GM21717 (cell line): ENCODE data around the gene LARGE1.

Source experiments
- ATAC-seq: cut with Tn5 transposase; IDR thresholded peaks from one replicate; pipeline ENCODE4 v1.9.1; 2021; ENCODE audit warnings: mild to moderate bottlenecking, moderate library complexity; ENCODE audit not compliant: unreplicated experiment

The LARGE1 gene

GRCh38 chr22:33606504-33606903, 313.8 kb downstream of the LARGE1 start:
- no peak for ATAC-seq

DNA sequence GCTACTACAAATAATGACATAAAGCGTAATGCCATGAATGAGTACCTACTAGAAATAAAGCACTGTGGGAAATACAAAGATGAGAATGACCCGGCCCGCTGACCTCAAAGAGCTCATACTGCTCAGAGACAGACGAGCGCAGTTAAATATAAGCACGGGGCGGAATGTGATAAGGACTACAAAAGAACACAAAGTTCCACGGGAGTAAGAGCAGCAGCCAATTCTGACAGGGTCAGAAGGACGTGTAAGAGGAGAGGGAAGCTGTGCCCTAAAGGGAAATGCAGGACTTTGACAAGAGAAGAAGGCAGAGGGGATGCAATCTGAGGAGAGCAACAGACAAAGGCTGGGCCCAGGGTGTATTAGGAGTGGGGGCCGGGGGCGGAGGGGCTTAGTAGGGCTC, 314.6 kb downstream of the LARGE1 start:
- ATAC-seq: no peak

GRCh38 chr22:33605221-33605620, 315.1 kb downstream of the LARGE1 start:
- no peak for ATAC-seq

DNA sequence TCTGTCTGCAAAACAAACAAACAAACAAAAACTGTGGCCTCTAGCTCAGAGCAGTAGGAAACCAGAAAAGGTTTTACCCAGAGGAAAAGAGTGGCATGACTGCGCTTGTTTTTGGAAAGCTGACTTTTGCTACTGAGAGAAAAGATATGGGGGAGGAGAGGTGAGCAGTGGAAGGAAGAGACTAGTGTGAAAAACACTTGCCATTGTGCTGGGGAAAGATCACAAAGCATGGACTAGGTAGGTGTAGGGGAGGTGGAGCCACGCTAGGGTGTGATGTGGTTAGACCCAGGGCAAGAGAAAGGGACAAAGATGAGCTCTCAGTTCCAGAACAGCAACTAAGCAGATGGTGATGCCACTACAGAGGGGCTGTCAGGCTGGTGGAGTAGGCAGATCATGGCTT, 319.2 kb downstream of the LARGE1 start:
- ATAC-seq: no peak

DNA sequence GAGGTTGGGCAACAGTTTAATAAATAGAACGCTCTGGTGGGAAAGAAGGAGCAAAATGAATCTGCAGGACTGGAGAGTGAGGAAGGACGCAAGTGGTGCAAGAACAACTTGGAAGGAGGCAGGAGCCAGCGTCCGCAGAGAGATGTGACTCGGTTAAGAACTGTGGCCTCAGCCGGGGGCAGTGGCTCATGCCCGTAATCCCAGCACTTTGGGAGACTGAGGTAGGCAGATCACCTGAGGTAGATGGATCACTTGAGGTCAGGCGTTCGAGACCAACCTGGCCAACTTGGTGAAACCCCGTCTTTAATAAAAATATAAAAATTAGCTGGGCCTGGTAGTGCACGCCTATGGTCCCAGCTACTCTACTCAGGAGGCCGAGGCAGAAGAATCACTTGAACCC, 319.7 kb downstream of the LARGE1 start:
- no peak for ATAC-seq

DNA sequence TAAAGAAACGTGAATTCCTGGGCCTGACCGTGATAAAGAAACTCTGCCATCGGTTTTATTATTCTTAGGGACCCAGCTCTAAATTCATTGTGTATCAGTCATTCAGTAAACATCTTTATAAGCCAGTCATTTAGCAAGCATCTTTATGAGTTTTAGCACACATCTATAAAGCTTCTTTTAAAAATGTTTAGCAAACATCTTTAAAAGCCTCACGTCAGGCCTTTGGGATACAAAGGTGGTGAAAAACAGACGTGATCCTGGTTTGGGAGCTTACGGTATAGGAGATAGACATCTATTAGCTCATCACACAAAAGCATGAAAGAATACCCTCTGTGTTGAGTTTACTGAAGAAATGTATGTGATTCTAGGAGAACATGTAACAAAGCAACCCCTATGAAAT, 320.2 kb downstream of the LARGE1 start:
- ATAC-seq: no peak

- ATAC-seq: no peak
These were observed 320.7 kb downstream of the LARGE1 start for GRCh38 chr22:33599596-33599995.

GRCh38 chr22:33598821-33599220, 321.5 kb downstream of the LARGE1 start:
- no peak for ATAC-seq

DNA sequence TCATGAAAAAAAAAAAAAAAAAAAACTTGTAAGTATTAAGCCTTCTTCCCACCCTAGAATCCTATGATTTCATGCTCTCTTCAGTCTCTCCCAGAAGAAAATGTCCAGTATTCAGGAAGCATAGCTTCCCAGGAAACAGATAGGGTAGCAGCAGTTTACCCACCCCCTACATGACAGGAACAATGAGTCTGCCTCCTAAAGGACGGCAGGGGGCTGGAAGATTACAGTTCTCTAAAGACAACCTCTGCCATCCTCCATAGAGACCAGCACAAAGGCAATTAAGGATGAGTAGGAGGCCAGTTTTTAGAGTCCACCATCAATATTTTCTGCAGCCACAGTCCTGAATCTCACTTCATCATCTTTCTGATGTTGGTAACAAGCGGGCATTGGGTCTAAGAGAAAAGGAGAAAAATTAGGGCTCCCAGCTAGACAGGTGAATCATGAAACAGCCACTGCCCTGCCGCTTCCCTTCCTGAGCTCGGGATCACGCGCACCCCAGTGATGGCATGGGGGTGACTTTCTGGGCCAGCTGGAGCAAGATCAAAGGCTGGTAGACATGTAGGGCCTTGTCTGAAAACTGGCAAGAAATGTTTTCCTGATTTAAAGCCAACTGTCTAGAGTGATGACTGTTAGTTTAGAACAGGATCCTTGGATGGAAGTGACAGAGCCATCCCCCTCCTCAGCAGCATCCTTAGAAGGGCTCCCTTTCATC, 322.8 kb downstream of the LARGE1 start:
- no peak for ATAC-seq

GRCh38 chr22:33593818-33594217, 326.5 kb downstream of the LARGE1 start:
- no peak for ATAC-seq

- ATAC-seq: no peak
These were observed 328.3 kb downstream of the LARGE1 start for GRCh38 chr22:33591946-33592345.

DNA sequence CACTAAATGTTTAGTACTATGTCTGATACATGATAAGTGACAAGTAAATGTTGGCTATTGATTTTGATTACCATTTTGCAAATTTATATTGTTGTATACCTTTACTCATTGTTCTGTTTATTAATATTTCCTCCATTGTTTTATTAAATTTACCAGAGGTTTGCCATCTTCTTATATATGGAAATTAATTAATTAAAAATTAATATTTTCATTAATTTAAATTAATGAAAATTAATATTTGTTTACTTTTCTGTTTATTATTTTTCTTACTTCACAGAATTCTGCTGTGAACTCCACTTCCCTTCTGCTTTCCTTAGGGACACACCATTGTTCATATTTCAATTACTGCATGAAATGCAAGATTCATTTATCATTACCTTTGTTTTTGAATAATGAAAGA, 331.0 kb downstream of the LARGE1 start:
- no peak for ATAC-seq

- no peak for ATAC-seq
These were observed 331.4 kb downstream of the LARGE1 start for GRCh38 chr22:33588860-33589259.

GRCh38 chr22:33584152-33584551, 336.1 kb downstream of the LARGE1 start:
- no peak for ATAC-seq

GRCh38 chr22:33582822-33583400, 337.4 kb downstream of the LARGE1 start:
- no peak for ATAC-seq

- ATAC-seq: no peak
These were observed 340.0 kb downstream of the LARGE1 start for GRCh38 chr22:33580310-33580709.

GRCh38 chr22:33579448-33580093, 340.7 kb downstream of the LARGE1 start:
- ATAC-seq: no peak

- ATAC-seq: no peak
These were observed 341.5 kb downstream of the LARGE1 start for GRCh38 chr22:33578752-33579151.

GRCh38 chr22:33577862-33578411, 342.3 kb downstream of the LARGE1 start:
- no peak for ATAC-seq

DNA sequence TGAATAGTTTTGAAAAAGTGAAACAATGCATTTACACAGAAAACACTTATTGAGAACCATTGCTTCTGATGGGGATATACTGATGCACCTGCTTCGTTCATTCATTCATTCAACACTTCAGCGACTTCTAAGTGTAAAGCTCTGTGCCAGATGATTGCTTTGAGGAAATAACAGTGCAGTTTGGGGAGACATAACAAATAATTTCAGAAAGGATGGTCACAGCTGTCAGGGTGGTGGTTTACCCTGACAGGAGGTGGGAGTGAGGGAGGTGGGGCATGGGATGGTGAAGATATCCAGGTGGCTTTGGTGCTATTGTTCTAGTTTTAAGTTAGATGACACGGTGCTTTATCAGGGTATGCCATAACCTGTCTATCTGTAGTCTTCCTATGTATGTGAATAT, 344.1 kb downstream of the LARGE1 start:
- no peak for ATAC-seq

DNA sequence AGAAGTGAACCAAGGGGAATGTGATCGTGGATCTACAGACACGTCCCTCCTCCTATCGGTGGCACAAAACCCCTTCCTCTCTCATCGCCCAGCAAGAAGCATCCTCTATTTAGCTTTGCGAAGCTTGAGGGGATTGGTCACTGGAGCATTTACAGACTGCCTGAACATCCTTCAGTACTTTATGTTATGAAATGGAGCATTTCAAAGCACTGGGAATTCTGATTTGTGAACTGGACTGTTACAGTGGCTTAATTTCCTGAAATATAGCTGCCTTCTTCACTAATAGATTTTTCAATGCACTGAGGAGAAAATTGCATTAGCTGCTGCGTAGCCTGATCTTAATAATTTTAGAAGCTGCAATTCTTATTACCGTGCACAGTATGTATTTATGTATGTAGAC, 344.5 kb downstream of the LARGE1 start:
- no peak for ATAC-seq

DNA sequence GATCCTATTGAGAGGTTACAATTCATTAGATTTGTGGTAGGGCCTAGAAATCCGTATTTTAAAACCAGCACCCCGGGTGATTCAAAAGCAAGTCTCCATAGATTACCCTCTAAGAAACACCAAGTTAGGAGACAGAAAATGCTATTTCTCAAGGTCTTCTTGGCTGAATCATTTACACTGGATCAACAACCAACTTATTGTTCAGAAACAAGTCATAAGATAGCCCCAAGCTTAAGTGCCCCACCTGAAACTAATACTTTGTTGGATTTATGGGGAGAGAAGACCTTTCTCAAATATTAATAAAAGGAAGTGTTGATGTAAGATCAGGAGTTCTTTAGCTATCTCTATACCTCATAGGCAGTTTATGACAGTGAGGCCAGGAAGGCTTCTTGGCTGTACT, 345.2 kb downstream of the LARGE1 start:
- no peak for ATAC-seq
